ENCODE data around the gene PRR5L.
"Not testable (repeated sequence)": the region's sequence is repeated elsewhere in the genome, so short reads cannot be mapped to it uniquely, and the experiment has no call there.

PRR5L gene

DNA sequence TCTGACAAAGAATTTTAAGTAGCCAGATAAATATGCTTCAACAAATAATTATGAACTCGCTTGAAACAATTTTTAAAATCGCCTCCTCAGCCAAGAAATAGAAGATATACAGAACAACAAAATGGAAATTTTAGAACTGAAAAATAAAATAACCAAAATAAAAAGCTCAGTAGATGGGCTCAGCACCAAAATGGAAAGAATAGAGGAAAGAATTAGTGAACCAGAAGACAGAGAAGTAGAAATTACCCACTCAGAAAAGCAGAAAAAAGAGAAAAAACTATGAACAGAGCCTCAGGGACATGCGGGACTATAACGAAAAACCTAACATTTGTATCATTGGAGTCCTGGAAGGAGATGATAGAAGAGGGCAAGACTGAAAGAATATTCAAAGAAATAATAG lies 14.2 kb upstream of the PRR5L start:
- DNase-seq = no peak

DNA sequence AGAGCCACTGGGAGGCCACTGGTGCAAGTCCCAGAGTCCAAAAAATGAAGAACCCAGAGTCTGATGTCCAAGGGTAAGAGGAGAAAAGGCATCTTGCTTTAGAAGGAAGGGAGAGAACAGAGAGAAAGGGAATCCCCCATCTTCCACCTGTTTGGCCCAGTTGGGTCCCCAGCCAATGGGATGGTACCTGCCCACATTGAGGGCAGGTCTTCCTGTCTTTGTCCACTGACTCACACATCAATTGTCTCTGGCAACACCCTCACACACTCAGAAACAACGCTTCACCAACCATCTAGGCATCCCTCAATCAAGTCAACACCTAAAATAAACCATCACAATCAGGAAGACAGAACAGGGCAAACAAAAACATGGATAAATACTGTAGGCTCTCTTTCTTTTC lies 13.2 kb upstream of the PRR5L start:
- DNase-seq = no peak

DNA sequence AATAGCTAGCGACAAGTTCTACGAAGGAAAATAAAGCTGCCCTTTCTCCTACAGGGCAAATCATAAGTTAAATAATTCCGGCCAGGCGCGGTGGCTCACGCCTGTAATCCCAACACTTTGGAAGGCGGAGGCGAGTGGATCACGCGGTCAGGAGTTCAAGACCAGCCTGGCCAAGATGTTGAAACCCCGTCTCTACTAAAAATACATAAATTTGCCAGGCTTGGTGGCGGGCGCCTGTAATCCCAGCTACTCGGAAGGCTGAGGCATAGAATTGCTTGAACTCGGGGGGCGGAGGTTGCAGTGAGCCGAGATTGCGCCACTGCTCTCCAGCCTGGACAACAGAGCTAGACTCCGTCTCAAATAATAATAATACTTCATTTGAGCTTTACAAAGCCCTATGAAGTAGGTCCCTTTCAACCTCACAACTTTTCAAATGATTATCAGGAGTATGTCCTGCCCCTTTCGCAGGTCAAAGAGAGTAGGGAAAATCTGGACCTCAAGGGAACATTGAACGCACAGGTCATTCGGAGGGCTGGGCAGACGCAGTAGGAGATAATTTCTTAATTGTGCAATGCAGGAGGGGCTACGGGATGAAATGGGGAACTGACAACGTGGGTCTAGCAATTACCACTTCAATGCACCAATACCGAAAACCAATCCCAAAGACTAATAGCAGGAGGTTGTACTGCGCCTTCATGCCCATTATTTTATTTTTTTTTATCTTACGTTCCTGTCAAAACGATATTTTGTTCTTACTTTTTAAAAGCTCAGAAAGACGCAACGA lies 7.5 kb upstream of the PRR5L start:
- no peak for DNase-seq

DNA sequence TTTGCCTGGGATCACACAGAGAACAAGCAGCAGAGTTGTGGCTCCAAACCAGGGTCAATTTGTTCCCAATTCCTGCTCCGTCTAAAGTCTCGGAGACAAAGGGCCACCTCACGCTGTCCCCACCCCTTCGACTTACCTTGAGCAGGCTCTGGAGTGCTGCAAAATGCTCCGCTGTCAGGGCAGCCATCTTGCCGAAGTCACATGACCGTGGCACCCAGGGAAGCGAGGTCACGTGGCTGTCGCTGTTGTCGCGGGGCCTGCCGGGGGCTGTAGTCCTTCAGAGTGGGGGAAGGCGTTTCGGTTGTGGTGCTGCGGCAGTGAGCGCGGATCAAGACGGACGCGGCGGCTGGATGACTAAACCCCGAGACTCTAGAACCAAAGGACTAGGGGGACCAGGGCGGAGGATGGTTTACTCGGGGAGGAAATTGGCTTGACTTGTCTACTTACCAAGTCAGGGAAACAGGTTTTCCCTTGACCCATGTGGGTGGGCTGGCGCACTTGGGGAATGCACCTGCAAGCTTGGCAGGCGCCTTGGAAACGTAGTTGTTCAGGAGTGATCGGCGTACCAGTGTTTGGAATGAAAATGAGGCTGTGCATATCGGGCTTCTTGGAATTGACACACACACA lies 6.7 kb upstream of the PRR5L start, which contains the start of gene COMMD9:
Gene COMMD9 (minus strand): TSS at position 199 of the 627 bp plus-strand sequence. CDS start 12 bp downstream, at position 187.
- DNase-seq = peak; percentile 30

DNA sequence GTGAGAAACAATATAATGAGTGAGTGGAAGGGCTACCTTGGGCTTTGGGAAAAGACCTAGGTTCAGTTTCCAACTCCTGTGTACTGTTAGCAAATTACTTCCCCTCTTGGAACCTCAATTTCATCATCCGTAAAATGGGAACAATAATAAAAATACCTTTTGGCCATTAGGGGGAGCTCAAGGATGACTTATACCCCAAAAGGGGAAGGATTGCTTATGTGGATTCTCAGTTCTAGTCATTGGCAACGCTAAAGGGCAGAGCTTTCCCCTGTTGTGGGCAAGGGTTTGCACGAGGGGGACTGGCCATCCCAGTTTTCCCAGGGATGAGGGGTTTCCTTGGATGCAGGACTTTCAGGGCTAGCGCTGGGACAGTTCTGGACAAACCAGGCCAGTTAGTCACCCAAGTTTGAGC lies 3.8 kb upstream of the PRR5L start:
- peak; percentile 5 for DNase-seq

DNA sequence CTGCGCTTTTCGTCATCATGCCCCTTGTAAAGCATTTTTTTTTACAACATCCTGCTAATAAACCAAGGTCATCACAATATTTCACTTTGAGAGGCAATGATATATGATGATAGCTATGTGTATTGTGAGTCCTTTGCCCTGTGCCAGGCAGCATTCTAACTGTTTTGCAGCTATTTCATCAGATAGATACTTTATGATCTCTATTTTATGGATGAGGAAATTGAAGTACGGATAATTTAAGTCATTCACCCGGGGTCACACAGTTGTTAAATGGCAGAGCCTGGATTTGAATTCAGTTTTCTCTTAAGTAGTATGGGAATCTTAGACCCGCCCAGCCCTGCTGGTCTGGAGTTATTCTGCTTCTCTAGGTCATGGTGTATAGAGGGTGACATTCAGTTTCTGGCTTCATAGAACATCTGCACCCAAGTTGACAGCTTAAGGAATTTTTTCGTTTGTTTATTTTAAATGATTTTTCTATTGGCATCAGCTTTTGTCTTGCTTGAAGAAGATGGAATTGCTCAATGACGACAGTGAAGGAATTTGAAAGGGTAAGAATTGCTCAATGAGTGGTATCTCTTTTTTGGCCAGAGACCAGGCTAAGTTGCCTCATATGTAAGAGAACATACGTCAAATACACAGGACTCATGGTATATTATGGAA lies 926 bp downstream of the PRR5L start:
- no peak for DNase-seq

DNA sequence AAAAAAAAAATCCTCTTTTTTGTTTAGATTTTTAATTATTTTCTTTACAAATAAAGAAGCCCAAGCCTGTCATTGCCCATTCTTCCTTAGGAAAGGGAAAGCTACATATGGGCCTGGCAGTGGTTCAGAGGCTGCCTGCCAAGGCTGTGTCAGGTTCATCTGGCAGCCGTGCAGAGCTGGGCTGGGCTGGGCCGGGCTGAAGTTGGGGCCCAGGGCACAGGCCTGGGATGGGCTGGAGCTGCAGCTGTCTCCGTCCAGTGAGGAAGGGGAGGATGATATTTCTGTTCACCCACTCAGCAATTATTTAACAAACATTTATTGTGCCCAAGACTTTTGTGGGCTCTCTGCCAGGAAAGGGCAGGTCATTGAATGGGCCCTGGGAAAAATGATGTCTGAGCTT lies 4.6 kb downstream of the PRR5L start:
- no peak for DNase-seq

DNA sequence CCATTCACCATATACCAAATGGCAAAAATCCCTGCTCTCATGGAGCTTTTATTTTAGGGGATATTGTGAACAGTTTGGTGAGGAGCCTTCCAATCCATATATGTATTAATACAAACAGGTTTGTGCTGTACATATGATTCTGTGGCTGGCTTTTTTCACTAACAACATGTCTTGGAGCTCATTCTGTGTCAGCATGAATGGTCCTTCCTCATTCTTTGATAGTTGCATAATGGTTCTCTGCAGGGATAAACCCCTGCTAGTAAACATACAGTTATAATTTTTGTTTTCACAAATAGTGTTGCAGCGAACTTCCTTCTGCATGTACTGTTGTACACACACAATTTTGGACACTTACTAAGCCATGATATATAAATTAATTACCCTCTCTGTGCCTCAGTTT lies 8.3 kb downstream of the PRR5L start:
- no peak for DNase-seq

DNA sequence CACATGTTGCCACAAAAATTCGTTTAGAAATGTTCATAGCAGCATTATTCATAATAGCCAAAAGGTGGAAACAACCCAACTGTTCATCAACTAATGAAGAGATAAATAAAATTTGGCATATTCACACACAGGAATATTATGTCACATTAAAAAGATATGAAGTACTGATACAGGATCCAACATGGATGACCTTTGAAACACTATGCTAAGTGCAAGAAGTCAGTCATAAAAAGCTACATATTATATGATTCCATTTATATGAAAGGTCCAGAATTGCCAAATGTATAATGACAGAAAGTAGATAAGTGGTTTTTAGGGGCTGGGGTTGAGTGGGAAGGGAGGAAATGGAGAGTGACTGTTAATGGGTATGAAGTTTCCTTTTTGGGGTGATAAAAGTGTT lies 9.0 kb downstream of the PRR5L start:
- DNase-seq = no peak

DNA sequence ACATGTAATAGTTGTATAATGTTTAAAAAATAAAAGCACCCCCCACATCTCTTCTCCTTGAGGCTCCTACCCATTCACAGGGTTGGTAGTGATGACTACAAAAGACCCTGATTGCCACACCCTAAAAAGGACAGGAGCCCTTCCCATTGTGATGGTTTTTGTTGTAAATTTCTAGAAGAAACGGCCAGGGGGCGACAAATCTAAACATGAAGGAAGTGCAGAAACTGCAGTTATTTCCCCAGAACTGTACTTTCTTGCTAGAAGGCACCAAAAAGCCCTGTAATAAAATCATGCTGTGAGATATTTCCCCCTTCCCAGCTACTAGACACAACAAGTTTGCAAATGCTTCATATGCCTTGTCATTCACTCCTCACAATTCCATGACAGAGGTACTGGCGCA lies 10.8 kb downstream of the PRR5L start:
- DNase-seq = no peak

DNA sequence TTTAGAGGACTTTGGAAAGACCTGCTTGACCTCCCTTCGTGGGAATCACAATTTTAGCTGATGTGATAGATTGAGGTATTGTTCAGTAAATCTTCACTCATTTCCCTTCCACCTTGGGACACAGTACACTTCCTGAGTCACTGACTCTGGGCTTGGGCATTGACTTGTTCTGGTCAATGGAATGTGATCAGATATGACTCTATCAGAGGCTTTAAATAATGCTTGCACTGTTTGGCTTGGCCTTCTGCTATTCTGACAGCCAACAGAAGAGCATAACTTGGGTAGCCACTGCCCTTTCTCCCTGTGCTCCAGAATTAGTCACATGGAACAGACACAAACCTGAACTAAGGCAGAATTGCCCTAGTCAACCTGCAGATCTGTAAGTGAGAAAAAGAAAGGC lies 12.5 kb downstream of the PRR5L start:
- no peak for DNase-seq

DNA sequence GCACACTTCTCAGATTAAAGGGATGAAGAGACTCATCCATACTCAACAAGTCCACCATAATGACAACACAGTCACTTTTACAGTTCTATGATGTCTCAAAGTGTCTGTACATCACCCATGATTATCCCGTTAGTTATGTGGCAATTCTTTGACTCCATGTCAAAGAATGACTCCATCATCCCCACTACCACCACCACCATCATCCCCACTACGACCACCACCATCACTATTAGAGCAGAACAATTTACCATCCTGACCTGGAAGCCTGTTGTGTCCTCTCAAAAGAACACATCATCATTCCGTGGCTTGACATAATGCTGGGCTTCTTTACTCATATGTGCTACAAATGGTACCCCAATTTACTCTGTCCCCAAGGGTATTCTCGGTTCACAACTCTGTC lies 13.7 kb downstream of the PRR5L start:
- no peak for DNase-seq

DNA sequence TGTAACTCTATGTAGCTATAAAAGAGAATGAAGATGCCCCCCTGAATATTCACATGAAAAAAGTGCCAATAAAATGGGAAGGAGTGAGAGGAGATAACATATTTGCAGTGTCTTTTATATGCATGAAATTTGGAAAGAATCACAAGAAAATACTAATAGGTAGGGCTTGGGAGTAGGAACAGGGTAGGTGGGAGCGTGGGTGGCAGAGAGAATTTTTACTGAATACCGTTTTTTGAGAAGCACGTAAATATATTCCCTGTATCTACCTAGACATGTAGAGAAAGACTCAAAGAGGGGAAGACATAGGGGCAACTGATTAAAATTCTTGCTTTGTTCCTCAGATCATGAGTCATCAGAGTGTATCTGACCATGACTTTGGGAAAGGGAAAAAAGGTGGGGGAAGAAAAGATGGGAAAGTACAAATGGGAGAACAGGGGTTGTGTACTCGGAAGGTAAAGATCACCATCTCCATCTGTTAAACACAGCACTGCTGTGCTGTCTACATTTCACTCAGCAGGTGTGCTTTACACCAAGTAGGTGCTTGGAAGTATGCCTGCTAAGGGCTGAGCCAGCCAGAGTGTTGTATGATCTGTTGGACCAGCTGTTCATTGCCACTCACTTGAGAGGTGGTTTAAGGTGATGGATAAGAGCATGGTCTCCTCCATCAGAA lies 16.0 kb downstream of the PRR5L start:
- DNase-seq = no peak

DNA sequence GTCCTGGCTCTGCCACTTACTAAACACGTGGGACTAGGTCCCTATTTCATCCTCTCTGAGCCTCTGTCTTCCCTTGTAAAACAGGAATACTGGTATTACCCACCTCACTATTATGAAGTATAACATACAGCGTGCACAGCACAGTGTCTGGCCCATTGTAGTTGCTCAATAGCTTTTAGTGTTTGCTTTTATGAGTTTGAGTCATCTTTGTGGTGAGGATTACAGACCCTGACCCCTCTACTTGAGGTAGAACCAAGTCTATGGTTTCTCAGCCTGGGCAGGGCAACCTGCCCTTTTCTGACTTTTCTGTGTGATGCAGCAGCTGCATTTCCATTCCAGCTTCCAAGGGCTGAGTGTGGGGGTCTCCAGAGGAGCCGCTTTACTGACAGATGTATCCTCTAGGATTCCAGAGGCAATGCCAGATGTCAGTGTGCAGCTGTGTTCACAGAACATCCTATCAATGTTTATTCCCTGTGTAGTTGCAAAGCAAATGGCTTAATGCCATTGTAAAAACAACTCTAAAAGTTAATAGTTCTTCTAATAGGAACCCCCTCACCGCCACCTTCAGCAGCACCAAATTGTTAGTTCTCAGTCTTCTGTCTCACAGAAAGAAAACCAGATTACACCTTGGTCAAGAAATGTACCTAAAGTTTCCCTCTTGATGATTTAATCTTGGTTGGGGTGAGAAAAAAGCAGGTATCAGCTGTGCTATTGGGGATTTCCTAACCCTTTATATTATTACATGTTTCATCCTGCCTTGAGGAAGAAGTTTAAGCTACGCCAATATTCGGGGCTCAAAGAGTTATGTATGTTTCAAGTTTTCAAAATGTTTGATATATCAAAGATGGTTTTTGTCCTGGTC lies 16.8 kb downstream of the PRR5L start:
- no peak for DNase-seq

DNA sequence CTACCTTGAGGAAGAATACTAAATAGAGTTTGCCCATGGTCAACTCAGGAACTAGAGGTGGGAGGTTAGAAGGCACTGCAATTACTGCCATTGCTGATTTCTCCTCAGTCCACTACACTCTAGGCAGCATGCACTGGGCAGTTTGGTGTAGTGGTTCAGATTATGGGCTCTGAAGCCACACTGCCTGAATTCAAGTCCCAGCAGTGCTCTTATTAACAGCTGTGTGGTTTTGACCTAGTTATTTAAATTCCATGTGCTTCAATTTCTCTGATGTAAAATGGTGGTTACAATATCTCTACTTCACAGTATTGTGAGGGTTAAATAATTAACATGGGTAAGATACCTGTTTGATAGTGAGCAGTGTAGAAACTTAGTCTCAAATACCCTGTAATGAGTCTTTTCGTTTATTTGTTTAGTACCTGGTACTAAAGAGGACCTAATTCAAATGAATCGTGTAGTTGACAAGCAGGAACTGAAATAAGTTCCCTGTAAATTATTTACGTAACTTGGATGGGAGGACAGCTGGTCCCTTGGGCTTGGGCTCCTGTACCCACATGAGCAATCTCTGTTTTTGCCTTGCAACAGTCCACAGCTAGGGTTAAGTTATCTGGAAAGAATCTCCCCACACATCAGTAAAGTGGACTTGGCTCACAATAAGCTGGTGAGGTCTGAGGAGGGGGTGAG lies 17.8 kb downstream of the PRR5L start:
- DNase-seq = no peak

DNA sequence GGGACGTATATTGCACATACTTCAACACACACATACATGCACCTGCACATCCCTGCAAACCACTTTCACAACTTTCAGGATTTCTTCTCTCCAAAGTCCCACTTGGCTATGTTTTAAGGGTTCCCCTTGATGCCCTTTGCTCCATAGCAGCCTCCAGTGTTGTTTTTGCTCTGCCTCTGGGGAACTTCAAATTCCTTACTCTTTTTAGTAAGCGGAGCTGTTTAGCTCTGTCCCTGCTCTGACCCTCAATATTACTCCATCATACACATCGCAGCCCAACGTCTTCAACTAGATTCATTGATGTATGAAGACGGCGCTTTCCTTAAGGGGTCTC lies 18.3 kb downstream of the PRR5L start:
- DNase-seq = no peak

DNA sequence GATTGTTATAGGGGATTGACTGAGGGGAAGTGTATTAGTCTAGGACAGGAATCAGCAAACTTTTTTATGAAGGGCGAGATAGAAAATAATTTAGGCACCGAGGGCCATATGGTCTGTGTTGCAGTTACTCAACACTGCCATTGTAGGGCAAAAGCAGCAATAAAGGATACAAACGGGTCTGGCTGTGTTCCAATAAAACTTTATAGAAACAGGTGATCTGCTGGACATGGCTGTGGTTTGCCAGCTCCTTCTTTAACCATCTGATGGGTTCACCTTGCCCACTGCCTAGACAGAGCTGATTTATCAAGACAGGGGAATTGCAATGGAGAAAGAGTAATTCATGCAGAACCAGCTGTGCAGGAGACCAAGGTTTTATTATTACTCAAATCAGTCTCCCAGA lies 20.0 kb downstream of the PRR5L start:
- DNase-seq = no peak

DNA sequence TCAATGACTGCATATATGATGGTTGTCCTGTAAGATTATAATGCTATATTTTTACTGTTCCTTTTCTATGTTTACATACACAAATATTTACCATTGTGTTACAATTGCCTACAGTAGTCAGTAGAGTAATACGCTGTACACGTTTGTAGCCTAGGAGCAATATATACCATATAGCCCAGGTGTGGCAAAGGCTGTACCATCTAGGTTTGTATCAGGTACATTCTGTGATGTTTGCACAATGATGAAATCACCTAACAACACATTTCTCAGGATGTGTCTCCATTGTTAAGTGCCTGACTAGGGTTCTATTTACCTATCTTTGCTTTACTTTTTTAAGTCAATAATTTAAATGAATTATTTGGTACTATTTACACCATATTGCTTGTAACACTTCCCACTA lies 21.9 kb downstream of the PRR5L start:
- DNase-seq = no peak

DNA sequence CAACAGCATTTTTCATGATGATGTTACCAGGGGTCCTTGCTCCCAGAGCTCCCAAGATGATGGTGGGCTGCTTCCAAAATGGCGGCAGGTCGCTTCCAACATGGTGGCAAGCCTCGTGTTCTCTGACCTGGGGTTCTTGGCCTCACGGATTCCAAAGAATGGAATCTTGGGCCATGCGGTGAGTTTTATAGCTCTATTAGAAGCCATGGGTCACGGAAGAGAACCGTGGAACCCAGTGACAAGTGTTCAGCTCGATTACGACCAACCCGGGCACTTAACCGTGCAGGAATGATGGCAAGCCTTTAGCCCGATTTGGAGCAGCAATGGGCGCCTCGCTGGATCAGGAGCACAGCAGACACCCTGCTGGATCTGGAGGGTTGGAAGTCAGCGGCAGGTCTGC lies 28.9 kb downstream of the PRR5L start:
- not testable (repeated sequence) for DNase-seq

DNA sequence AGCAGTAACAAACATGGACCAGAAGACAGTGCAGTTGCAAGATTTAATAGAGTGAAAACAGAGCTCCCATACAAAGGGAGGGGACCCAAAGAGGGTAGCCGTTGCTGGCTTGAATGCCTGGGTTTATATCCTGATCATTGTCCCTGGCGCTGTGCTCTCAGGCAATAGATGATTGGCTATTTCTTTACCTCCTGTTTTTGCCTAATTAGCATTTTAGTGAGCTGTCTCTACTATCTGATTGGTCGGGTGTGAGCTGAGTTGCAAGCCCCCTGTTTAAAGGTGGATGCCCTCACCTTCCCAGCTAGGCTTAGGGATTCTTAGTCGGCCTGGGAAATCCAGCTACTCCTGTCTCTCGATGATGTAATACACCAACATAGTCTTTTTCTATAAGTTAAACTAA lies 29.3 kb downstream of the PRR5L start:
- DNase-seq = not testable (repeated sequence)

DNA sequence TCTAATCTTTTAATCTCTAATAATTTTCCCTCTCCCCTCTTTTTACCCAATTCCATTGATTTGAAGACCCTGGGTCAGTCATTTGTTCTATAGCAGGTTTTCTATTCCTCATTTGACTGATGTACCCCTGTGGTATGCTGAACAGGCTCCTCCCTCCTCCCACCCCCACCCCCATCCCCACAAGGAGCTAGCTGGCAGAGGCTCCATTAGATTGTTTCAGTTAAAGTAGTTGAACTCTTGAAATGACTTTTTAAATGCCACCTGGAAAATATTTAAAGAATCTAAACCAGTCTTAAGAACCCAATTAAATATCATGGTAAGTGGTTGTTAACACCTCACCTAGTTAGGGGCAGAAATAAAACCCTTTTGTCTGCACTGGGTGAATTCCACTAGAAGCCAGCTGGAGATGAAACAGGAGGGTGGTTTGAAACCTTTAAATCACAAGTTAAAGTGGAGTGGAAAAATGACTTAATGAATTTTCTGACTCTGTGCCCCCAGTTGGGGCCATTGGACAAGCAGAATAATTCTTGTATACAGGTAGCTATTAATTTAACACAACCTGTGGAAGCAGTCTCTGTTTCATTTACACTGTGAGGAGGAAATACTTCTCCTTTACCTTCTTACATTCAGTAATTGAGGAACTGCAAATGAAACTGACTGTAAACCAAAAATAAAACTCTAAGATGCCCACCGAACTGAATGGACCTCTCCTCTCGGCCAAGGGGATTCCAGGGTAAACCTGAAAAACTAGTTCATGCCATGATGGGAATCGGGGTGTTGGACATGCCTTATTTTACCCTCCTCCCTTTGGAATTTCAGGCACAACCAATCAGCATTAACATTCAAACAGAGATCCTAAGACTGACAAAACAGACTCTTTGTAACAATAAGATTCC lies 30.7 kb downstream of the PRR5L start:
- DNase-seq = no peak

All from GF-D8 (cell line).